Activated naive CD8-positive, alpha-beta T cell treated with anti-CD3 and anti-CD28 coated beads, Interleukin-2, amount 50 U/mL, for 24 hours (primary cell): ENCODE measurements around the gene GPN3.
"Not testable (repeated sequence)": the region's sequence is repeated elsewhere in the genome, so short reads cannot be mapped to it uniquely, and the experiment has no call there.

Experiments used
- ATAC-seq: fragments of 150-1000 bp; cut with Tn5 transposase; one replicate; pipeline ENCODE4 v1.10.0; 2021
- DNase-seq: peaks from one replicate; pipeline ENCODE4 v3.0.0; 2021
- H3K27ac Mint-ChIP-seq: one replicate; pipeline ENCODE4 v1.8.0; 2021; ENCODE audit warnings: mild to moderate bottlenecking, mixed read lengths
- H3K27me3 Mint-ChIP-seq: one replicate; pipeline ENCODE4 v1.8.0; 2021; ENCODE audit warnings: mixed read lengths
- H3K36me3 Mint-ChIP-seq: one replicate; pipeline ENCODE4 v1.8.0; 2021; ENCODE audit warnings: low read depth, mixed read lengths
- H3K4me1 Mint-ChIP-seq: one replicate; pipeline ENCODE4 v1.8.0; 2021; ENCODE audit warnings: mixed read lengths
- H3K4me3 Mint-ChIP-seq: one replicate; pipeline ENCODE4 v1.8.0; 2021; ENCODE audit warnings: mild to moderate bottlenecking, moderate library complexity, mixed read lengths
- H3K9me3 Mint-ChIP-seq: one replicate; pipeline ENCODE4 v1.8.0; 2021; ENCODE audit warnings: mixed read lengths

Gene GPN3

GRCh38 chr12:110465024-110465423, 3.0 kb downstream of the GPN3 start:
- ATAC-seq (no peak), DNase-seq (no peak)
- H3K4me3 Mint-ChIP-seq: no peak overlapping the region
- peaks cover 41% of the 10 kb centered on the region for H3K36me3 Mint-ChIP-seq
- no peak overlapping the region for H3K27ac Mint-ChIP-seq
- peaks cover 38% of the 10 kb centered on the region for H3K4me1 Mint-ChIP-seq
- H3K27me3 Mint-ChIP-seq: peaks cover 5% of the 10 kb centered on the region
- no peaks in the 10 kb centered on the region for H3K9me3 Mint-ChIP-seq

DNA sequence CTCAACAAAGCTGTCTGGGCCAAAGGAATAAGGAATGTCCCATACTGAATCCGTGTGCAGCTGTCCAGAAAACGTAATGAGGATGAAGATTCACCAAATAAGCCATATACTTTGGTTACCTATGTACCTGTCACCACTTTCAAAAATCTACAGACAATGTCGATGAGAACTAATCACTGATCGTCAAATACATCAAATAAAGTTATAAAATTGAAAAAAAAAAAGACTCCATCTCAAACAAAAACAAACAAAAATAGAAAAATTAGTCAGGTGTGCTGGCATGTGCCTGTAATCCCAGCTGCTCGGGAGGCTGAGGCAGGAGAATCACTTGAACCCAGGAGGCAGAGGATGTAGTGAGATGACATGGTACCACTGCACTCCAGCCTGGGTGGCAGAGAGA, 6.9 kb downstream of the GPN3 start:
- not testable (repeated sequence) for DNase-seq, H3K27ac Mint-ChIP-seq
- peaks cover 42% of the 10 kb centered on the region for H3K36me3 Mint-ChIP-seq

GRCh38 chr12:110458756-110459155, 9.3 kb downstream of the GPN3 start:
- H3K36me3 Mint-ChIP-seq: peaks cover 38% of the 10 kb centered on the region
- H3K4me3 Mint-ChIP-seq: no peak overlapping the region
- no peaks in the 10 kb centered on the region for H3K9me3 Mint-ChIP-seq
- H3K4me1 Mint-ChIP-seq: peaks cover 12% of the 10 kb centered on the region
- no peaks in the 10 kb centered on the region for H3K27me3 Mint-ChIP-seq
- ATAC-seq: no peak
- DNase-seq: no peak
- H3K27ac Mint-ChIP-seq: no peak overlapping the region

More for the DNA sequence above, 6.9 kb downstream of the GPN3 start:
- not testable (repeated sequence) for H3K4me3 Mint-ChIP-seq, ATAC-seq, H3K9me3 Mint-ChIP-seq, H3K27me3 Mint-ChIP-seq, H3K4me1 Mint-ChIP-seq

DNA sequence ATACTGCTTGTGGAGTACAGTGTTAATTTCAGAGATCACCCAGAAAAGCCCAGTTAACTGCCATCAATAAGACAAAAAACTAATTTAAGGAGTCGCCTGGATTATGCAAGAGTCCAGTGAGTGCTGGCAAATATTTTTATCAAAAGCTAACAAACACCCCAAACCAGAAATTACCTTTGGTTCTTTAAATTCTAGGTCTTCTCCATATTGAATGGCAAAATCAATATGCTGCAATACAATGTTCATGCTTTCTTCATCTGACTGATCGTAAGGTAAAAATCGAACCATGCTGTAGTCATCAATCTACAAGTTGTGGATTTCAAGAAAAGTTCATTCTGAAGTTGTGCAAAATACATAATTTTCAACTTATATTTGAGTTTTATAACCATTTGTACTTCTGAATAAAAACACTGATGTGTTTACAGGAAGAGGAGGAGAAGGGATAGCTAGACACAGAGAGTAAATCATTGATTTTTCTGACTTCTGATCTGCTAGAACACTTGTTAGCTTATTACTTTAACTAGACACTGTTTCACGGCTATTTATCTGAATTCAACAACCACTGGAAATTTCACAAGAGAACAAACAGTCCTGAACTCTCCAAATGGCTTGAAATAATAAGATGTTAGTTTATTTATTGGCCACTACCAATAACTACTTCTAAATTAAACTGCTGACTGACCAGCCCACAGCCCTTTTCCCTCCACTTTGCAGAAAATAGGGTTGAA, 14.3 kb downstream of the GPN3 start:
- peaks cover 27% of the 10 kb centered on the region for H3K4me1 Mint-ChIP-seq
- H3K27me3 Mint-ChIP-seq: no peaks in the 10 kb centered on the region
- peaks cover 43% of the 10 kb centered on the region for H3K36me3 Mint-ChIP-seq
- no peaks in the 10 kb centered on the region for H3K9me3 Mint-ChIP-seq
- DNase-seq (no peak), ATAC-seq (no peak)
- no peak overlapping the region for H3K27ac Mint-ChIP-seq
- H3K4me3 Mint-ChIP-seq: no peak overlapping the region

GRCh38 chr12:110451263-110451662, 16.8 kb downstream of the GPN3 start:
- Mint-ChIP-seq H3K27ac (peak overlapping the region; percentile 99), H3K27me3 (no peaks in the 10 kb centered on the region), H3K4me3 (peak overlapping the region; percentile 24), H3K36me3 (peaks cover 45% of the 10 kb centered on the region), H3K9me3 (no peaks in the 10 kb centered on the region), H3K4me1 (peaks cover 39% of the 10 kb centered on the region)
- ATAC-seq (no peak), DNase-seq (no peak)

GRCh38 chr12:110449799-110450497, 18.1 kb downstream of the GPN3 start, which contains the start of gene ARPC3:
Gene ARPC3, minus strand, starts transcription at chr12:110450337. Its CDS starts 77 bp downstream, at chr12:110450260.
- H3K4me1 Mint-ChIP-seq: peaks cover 42% of the 10 kb centered on the region
- peak within 1 kb of the TSS; percentile 99 for H3K27ac Mint-ChIP-seq
- peak within 1 kb of the TSS; percentile 99 for H3K4me3 Mint-ChIP-seq
- H3K27me3 Mint-ChIP-seq: no peaks in the 10 kb centered on the region
- H3K36me3 Mint-ChIP-seq: peaks cover 45% of the 10 kb centered on the region
- DNase-seq (peak; percentile 97), ATAC-seq (peak; percentile 99)
- H3K9me3 Mint-ChIP-seq: no peaks in the 10 kb centered on the region

- H3K27me3 Mint-ChIP-seq: no peaks in the 10 kb centered on the region
Observed at GRCh38 chr12:110444455-110444854, 23.6 kb downstream of the GPN3 start.

GRCh38 chr12:110436231-110436630, 31.8 kb downstream of the GPN3 start:
- ATAC-seq (no peak), DNase-seq (no peak)
- peaks cover 40% of the 10 kb centered on the region for H3K36me3 Mint-ChIP-seq
- no peaks in the 10 kb centered on the region for H3K9me3 Mint-ChIP-seq
- no peak overlapping the region for H3K27ac Mint-ChIP-seq
- peaks cover 5% of the 10 kb centered on the region for H3K4me1 Mint-ChIP-seq
- no peak overlapping the region for H3K4me3 Mint-ChIP-seq
- no peaks in the 10 kb centered on the region for H3K27me3 Mint-ChIP-seq

More at GRCh38 chr12:110444455-110444854, 23.6 kb downstream of the GPN3 start:
- ATAC-seq (no peak), DNase-seq (no peak)
- H3K27ac Mint-ChIP-seq: no peak overlapping the region
- peaks cover 36% of the 10 kb centered on the region for H3K36me3 Mint-ChIP-seq
- H3K4me3 Mint-ChIP-seq: no peak overlapping the region
- H3K4me1 Mint-ChIP-seq: peaks cover 34% of the 10 kb centered on the region
- H3K9me3 Mint-ChIP-seq: no peaks in the 10 kb centered on the region

DNA sequence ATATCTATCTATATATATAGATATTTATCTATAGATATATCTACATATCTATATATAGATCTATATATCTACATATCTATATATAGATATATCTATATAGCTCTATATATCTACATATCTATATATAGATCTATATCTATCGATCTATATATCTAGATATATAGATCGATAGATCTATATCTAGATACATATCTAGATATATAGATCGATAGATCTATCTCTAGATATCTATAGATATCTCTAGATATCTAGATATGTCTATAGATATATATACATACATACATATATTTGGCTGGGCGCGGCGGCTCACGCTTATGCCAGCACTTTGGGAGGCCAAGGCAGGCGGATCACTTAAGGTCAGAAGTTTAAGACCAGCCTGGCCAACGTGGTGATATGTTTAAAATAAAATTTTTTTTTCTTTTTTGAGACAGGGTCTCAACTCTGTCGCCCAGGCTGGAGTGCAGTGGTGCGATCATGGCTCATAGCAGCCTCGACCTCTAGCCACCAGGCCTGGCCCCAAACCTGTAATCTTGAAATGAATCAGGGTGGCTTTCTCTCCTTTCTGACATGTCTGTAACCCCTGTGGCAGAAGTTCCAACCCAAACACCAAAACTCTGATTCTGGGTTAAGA, 36.0 kb downstream of the GPN3 start:
- Mint-ChIP-seq H3K4me1 (peaks cover 5% of the 10 kb centered on the region), H3K4me3 (no peak overlapping the region), H3K27me3 (no peaks in the 10 kb centered on the region), H3K9me3 (no peaks in the 10 kb centered on the region), H3K36me3 (peaks cover 23% of the 10 kb centered on the region), H3K27ac (no peak overlapping the region)
- DNase-seq (peak; percentile 14), ATAC-seq (peak; percentile 39)

- H3K27me3 Mint-ChIP-seq, H3K4me3 Mint-ChIP-seq, H3K9me3 Mint-ChIP-seq, H3K4me1 Mint-ChIP-seq, H3K36me3 Mint-ChIP-seq, ATAC-seq, DNase-seq, H3K27ac Mint-ChIP-seq: not testable (repeated sequence)
Observed at GRCh38 chr12:110429676-110430075, 38.4 kb downstream of the GPN3 start.

DNA sequence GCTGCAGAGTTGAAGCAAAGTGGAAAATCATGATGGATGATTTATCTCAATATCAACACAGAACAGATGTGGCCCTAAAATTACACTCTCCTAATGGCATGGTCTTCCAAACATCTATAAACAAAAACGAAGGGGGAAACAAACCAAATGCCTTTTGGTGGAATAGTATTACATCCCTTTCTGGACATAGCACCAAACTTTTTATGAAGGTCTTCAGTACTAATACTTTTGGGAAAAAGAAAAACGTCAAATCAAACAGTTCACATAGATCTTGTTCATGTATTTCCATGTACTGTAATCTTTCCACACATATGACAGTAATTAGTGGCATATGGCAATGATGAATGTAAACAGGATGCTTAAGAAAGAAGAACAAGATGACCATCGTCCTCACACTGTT, 41.7 kb downstream of the GPN3 start:
- Mint-ChIP-seq H3K27me3 (no peaks in the 10 kb centered on the region), H3K4me3 (no peak overlapping the region), H3K4me1 (no peaks in the 10 kb centered on the region), H3K36me3 (no peaks in the 10 kb centered on the region), H3K27ac (no peak overlapping the region), H3K9me3 (no peaks in the 10 kb centered on the region)
- ATAC-seq (no peak), DNase-seq (no peak)

DNA sequence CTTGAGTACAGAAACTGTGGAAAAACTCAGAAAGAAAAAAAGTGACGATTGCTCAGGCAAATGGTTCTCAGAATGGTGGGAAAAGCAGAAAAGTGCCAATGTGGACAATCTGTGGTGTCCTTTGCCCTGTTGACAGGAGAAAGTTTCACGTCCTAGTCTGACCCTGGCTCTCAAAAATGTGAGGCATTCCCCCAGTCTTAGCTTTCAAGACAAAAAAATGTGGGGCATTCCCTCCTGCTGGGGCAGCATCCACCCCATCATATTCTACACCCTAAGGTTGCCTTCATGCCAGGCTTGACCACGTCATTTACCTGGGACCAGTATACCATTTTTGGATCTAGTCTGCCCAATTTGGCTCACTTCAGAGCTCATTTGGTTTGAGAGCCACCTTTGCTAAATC, 43.8 kb downstream of the GPN3 start:
- ATAC-seq (no peak), DNase-seq (no peak)
- Mint-ChIP-seq H3K36me3 (no peaks in the 10 kb centered on the region), H3K9me3 (no peaks in the 10 kb centered on the region), H3K4me1 (no peaks in the 10 kb centered on the region), H3K27ac (no peak overlapping the region), H3K4me3 (no peak overlapping the region), H3K27me3 (peaks cover 1% of the 10 kb centered on the region)

- H3K4me3 Mint-ChIP-seq: no peak overlapping the region
- H3K36me3 Mint-ChIP-seq: no peaks in the 10 kb centered on the region
- no peaks in the 10 kb centered on the region for H3K4me1 Mint-ChIP-seq
- DNase-seq: no peak
- no peak for ATAC-seq
- H3K9me3 Mint-ChIP-seq: no peaks in the 10 kb centered on the region
- peaks cover 1% of the 10 kb centered on the region for H3K27me3 Mint-ChIP-seq
- no peak overlapping the region for H3K27ac Mint-ChIP-seq
Observed at GRCh38 chr12:110421701-110422100, 46.4 kb downstream of the GPN3 start.

GRCh38 chr12:110421159-110421661, 46.8 kb downstream of the GPN3 start:
- no peak for ATAC-seq
- H3K9me3 Mint-ChIP-seq: no peaks in the 10 kb centered on the region
- no peak overlapping the region for H3K27ac Mint-ChIP-seq
- no peaks in the 10 kb centered on the region for H3K36me3 Mint-ChIP-seq
- no peak overlapping the region for H3K4me3 Mint-ChIP-seq
- no peaks in the 10 kb centered on the region for H3K4me1 Mint-ChIP-seq
- H3K27me3 Mint-ChIP-seq: peaks cover 1% of the 10 kb centered on the region
- no peak for DNase-seq

GRCh38 chr12:110420644-110421043, 47.4 kb downstream of the GPN3 start:
- not testable (repeated sequence) for H3K27me3 Mint-ChIP-seq, ATAC-seq, H3K36me3 Mint-ChIP-seq

More at GRCh38 chr12:110420644-110421043, 47.4 kb downstream of the GPN3 start:
- H3K4me3 Mint-ChIP-seq, DNase-seq, H3K9me3 Mint-ChIP-seq, H3K4me1 Mint-ChIP-seq, H3K27ac Mint-ChIP-seq: not testable (repeated sequence)
